Activated effector memory CD4-positive, alpha-beta T cell treated with Interleukin-2 at 50 U/mL for 16 hours (primary cell): ENCODE data around the gene PRKD1.

Source experiments
- DNase-seq: peaks from one replicate; pipeline ENCODE4 v3.0.0-alpha.2; 2020

Gene PRKD1

GRCh38 chr14:29654901-29655550 is 272.6 kb downstream of the PRKD1 start:
- DNase-seq = no peak

DNA sequence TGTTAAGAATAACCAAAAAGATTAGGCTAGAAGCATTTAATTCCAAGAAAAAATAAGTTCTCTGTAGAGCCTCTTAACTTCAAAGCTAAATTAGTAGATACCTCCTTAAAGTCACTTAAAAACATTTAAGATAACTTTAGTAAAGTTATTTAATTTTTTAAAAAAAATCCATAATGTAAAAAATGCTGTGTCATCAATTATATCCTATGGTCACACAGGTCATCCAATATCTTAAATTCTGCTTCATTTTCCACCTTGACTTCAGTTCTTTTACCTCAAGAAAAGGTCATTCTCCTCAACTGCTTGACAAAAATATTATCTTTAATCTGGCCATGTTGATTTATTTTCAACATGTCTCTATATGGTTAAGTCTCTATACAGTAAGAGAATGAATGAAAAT is 274.3 kb downstream of the PRKD1 start:
- no peak for DNase-seq

GRCh38 chr14:29652571-29652970 is 275.1 kb downstream of the PRKD1 start:
- DNase-seq = no peak

GRCh38 chr14:29650554-29651269 is 276.9 kb downstream of the PRKD1 start:
- no peak for DNase-seq

DNA sequence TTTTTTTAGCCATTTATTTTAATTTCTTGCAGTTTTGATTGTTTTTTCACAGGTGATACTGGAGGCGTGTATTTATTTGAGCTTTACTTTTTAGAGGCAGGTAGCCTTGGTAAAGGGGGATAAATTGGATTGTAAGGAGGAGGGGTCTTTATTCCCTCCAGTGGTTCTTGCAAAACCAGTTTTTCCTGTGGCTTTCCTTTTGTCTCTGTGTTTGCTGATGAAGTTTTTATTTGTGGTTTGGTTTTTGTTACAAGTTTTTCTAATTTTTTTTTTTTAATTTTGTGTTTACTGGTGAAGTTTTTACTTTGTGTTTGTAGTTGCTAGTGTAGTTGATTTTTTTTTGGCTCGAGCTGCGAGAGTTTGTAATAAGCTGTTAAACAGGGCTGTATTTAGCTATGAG is 278.5 kb downstream of the PRKD1 start:
- no peak for DNase-seq

DNA sequence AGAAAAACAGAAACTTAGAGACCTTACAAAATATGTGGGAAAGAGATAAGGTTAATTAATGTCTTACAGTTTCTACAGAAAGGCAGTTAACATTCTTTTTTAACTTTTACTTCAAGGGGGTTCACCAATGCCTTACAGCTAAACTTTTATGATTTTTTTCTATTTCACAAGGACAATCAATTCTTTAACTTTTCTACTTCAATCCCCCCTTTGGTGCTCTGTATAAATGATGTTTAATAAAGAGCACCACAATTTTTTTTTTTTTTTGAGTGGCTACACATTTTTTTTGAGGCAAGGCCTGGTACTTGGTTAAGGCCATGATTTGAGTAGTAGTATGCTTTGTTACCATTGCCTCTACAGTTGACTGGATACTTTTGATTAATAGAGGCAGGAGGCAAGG is 279.6 kb downstream of the PRKD1 start:
- DNase-seq = no peak

GRCh38 chr14:29645117-29645516 is 282.5 kb downstream of the PRKD1 start:
- no peak for DNase-seq

DNA sequence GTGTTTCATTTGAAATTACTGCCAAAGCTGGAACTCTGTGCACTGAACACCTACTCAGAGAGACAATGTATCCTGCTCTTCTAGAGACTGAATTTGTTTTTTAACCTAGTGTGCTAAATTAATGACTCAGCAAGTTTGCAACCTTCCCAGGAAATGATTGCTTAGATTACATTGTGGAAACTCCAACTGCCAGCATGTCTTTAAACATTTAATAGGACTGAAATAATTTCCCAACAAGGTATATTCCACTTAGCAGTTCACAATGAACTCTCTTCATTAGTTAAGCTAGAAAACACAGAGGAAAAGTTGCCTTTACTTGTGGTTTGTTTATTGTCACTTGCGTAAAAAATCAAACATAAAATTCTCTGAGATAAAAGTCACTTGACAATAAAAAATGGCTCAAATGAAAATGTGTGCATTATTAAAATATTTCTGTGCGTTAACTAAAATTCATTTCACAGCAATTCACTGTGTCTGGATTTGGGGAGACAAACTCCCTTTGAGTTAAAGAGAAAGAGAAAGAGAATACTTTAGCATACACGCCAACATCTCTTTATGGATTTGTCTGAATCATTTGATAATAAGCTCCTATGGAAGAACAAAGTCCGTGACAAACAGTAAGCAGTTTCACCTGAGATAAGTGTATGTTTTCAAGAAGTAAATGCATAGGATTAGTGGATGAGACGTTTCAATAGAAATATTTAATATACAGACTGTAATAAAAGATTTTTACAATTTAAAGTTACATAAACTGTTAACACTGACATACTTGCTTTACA is 284.0 kb downstream of the PRKD1 start:
- no peak for DNase-seq

GRCh38 chr14:29637411-29637810 is 290.2 kb downstream of the PRKD1 start:
- DNase-seq = no peak

- no peak for DNase-seq
Measured at GRCh38 chr14:29636870-29637269, 290.8 kb downstream of the PRKD1 start.

- DNase-seq = no peak
Measured at GRCh38 chr14:29630566-29631160, 297.0 kb downstream of the PRKD1 start.

GRCh38 chr14:29629839-29630238 is 297.8 kb downstream of the PRKD1 start:
- DNase-seq = no peak

GRCh38 chr14:29627137-29627536 is 300.5 kb downstream of the PRKD1 start:
- no peak for DNase-seq

DNA sequence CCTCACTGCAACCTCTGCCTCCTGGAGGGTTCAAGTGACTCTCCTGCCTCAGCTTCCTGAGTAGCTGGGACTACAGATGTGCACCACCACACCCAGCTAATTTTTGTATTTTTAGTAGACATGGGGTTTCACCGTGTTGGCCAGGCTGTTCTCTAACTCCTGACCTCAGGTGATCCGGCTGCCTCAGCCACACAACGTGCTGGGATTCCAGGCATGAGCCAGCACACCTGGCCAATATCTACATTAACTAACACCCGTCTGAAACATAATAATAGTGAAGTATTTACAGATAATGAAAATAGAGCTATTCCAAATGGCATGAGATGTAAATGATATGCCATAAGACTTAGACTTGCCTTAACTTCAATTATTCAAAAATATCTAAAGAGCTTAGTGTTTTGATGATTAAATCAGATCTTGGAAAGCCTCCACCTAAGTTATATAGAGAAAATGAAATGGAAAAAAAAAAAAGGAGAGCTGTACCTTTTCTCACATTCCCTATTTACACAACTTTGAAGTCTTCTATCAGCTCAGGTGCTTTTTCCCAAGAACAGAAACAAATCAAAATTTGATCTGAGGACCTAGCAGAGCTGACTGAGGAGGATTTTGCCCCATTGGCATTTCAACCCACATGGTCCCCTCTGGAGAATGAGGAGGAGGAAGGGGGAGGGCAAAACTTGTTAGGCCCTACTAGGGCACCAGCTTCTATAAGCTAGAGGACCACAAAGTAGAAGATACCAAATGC is 309.2 kb downstream of the PRKD1 start:
- DNase-seq = no peak

GRCh38 chr14:29616922-29617321 is 310.7 kb downstream of the PRKD1 start:
- no peak for DNase-seq

- DNase-seq = no peak
Measured at GRCh38 chr14:29608861-29609260, 318.8 kb downstream of the PRKD1 start.

- no peak for DNase-seq
Measured at GRCh38 chr14:29607169-29607568, 320.5 kb downstream of the PRKD1 start.

DNA sequence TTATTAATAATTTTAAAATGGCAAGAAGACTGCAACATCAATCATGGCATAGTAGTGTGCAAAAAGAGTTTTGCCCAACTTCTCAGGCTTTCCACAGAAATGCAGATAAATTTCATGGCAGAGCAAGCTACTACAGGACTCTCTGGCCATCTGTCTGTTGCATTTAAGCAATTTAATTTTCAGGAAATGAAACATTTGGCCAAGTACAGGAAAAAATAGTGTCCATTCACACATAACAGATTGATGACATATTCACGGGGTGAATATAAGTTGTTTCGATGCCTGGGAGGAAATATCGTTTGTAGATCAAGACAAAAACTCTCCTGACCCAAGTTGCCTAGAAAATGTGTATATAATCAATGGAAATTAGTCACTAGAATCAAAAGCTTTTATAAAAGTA is 324.0 kb downstream of the PRKD1 start:
- DNase-seq = no peak

- no peak for DNase-seq
Measured at GRCh38 chr14:29601616-29602015, 326.0 kb downstream of the PRKD1 start.

DNA sequence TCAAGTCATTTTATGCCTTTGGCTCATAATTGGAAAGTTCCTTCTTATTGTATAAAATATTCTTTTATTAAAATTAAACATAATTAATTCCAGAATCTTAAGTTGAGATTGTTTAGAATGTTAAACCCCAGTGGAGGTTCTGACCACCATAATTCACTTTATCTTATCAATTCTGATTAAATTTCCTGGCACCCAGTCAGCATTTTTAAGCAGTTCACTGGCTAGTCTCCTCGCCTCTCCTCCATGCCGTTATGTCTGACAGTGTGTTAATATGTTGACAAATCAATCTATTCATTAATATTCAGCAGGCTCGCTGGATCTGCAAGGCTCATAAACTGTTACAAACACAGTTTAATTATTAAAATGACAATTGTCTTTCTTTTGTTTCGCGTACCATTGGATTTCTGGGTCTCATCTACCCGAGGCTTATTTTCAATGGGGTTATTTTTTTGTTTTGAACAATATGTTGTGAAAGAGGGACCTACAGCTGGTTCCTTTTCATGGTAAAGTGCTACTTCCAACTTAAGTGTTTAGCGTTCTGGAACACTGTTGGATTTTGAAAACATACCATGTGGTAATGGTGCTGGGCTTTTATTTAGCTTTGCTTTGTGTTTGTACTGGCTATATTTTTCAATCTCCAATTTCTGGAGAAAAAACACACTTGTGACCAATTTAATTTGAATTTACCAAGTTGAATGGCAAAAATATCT is 339.7 kb downstream of the PRKD1 start:
- no peak for DNase-seq

DNA sequence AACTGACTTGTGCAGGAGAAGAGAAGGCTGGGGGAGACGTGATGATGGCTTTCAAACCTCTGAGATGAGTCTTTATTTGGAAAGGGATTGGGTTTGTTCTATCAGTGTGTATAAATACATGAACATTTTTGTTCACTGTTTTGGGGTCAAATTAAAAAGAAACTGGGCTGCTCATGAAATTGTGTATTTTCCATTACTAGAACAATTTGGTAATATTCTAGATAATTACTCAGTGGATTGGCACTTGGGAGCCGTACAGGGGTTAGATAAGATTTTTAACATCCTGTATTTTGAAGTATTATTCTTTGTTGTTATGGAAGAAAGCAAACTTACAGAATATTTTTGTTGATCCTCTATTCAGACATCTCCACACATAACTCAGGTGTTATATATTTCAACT is 340.6 kb downstream of the PRKD1 start:
- DNase-seq = no peak

DNA sequence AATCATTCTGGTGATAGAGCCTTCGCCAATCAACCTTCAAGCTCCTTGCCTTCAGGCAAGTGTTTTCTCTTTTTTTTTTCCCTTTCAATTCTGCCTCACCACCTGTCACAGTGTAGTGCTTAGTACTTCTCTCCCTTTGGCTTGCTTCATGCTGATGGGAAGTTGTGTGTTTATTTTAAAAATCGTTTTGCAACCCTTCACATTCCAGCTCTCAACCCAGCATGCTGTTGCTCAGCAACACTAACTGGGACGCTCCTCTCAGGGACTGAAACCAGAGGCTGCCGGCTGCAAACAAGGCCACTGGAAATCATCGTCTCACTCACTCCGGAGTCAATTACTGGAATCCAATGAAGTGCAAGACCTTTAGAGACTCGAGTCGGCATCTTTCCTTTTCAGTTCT is 342.7 kb downstream of the PRKD1 start:
- DNase-seq = no peak
